ENCODE data around the gene TSPO2.

Gene TSPO2

DNA sequence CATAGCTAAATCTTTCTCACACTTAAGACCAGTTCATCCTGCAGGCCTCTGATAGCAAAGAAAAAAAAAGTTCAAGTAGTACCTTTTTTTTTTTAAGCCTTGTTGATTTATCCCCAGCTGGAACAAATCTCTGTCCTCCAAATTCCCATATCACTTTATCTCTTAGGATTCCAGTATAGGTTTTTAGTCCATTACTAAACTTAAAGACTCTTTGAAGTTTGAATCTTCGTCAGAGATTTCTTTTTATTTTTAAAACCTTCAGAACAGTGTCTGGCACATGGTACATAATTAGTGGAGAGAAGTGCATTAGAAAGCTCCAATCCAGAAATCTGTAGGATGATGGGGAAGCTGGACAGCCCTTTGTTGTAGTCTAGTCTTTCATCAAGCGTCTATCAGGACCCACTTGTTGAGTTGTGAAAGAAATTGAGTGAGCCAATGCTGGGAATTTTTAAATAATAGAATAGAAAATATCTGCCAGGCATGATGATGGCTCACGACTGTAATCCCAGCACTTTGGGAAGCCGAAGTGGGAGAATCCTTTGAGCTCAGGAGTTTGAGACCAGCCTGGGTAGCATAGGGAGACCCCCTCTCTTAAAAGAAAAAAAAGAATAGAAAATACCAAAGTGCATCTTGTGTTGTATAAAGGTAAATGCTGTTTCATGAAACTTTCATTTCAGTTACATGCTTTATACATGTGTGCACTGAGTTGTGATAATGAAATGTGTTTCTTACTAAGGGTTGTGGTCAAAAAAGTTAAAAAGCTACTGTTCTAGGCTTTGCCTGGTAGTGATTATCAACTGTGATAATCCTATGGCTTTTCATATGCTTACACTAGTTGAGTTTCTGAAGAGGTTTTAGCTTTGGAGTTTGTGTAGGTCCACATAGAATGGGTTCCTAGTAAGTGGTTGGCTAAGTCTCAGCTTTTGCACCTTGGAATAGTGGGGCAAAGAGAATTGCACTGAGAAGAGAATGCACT is 33.7 kb downstream of the TSPO2 start:
- no peak for DNase-seq (ENCODE audit: low read depth)

DNA sequence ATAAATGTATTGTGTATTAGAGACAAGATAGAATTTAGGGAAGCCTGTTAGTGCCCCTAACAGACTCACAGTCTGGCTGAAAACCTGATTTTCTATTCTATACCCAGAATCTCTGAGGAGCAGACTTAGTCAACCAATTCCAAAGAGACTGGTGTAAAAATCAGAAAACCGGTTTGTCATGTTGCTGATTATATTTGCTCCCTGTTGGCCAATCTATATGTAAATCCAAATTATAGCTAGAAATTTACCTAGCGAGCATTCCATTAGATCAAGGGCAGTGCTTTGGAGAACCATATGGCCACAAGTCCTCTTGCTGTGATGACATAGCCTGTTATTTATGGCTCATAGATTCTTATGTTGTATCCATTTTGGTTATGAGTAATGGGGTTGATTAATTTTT is 35.3 kb downstream of the TSPO2 start:
- no peak for DNase-seq (ENCODE audit: low read depth)

DNA sequence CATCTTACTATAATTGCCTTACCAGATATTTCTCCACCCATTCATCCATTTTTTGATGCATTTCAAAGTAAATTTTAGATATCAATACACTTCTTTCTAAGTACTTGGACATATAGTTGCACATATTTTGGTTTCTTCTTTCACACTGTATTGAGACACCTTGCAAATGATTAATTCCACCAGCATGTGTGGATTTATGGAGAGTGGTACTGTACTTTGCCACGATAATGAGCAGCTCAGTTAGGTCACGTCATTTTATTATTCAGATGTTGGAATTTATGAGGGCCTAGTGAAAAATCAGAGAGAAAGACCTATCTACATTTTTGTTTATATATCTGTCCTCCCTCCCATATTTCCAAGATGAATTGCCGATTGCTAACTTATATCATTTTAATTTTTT is 35.8 kb downstream of the TSPO2 start:
- DNase-seq (ENCODE audit: low read depth): no peak

DNA sequence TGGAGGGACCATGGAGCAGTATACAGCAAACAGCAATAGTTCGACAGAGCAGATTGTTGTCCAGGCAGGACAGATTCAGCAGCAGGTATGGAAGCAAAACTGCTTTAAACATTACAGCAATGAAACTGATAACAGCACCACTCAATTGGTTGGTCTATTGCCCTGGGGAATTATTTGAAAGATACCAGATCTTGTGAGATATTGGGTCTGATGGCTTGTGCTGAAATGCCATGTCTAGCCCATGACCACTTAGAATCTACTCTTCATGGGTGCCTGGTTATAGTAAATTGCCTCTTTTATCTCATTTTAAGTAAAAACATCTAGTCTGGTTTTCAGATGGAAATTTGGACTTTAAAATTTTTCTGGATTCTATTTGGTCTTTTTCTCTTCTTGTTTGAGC is 36.8 kb downstream of the TSPO2 start:
- DNase-seq (ENCODE audit: low read depth): no peak

DNA sequence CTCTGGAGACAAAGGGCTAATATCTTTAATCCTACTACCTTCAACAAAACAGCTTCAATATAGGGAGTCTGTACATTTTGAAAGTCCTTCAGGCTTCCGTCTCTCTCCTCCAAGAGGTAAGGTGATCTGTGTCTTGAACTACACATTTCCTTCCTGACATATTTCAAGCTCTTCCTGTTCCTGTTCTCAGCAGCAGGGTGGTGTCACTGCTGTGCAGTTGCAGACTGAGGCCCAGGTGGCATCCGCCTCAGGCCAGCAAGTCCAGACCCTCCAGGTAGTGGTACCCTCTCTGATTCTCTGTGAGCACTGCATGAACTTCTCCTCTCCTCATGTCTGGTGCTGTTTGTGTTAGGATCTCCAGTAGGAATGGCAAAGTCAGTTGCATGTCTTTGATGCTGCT is 38.4 kb downstream of the TSPO2 start:
- no peak for DNase-seq (ENCODE audit: low read depth)

DNA sequence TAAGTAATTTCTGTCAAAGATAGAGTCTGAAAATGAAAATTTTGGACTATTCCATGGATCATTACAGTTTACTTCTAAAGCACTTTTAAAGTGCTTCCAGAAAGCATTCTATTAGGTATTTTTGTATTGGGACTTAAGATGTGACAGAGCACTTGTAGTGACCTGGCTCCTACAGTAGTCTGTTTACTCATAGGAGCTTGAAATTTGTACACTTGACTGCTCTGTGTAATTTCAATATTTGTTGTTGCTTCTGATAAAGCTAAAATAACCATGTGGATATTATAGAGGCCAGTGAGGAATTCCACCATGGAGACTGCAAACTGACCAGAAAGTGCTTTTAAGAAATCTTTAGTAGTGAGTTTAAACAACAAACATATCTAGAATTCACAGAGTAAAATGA is 40.8 kb downstream of the TSPO2 start:
- no peak for DNase-seq (ENCODE audit: low read depth)

DNA sequence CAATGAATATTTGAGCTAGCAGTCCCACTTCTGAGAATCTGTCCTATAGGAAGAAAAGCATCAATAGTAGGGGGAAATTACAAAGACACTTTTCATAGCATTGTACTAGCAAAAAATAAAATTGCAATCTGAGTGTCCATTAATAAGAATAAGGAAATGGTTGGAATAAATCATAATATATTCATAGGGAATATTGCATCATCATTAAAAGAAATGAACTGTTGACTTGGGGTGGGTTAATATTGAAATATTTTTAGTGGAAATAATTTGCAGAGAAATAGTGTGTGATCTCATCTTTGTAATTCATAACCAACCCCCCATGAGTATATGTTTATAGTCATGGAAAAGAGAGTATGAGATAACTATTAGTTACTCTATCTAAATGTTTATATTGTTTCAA is 42.9 kb downstream of the TSPO2 start:
- DNase-seq (ENCODE audit: low read depth): no peak

DNA sequence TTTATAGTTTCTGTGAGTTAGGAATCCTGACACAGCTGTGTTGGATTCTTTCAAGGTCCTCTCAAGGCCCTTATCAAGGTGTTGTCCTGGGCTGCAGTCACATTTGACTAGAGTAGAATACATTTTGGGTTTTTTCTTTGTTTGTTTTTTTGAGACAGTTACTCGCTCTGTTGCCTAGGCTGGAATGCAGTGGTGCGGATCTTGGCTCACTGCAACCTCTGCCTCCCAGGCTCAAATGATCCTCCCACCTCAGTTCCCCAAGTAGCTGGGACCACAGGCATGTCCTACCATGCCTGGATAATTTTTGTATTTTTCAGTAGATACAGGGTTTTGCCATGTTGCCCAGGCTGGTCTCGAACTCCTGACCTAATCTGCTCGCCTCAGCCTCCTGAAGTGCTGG is 46.2 kb downstream of the TSPO2 start:
- DNase-seq (ENCODE audit: low read depth): no peak

DNA sequence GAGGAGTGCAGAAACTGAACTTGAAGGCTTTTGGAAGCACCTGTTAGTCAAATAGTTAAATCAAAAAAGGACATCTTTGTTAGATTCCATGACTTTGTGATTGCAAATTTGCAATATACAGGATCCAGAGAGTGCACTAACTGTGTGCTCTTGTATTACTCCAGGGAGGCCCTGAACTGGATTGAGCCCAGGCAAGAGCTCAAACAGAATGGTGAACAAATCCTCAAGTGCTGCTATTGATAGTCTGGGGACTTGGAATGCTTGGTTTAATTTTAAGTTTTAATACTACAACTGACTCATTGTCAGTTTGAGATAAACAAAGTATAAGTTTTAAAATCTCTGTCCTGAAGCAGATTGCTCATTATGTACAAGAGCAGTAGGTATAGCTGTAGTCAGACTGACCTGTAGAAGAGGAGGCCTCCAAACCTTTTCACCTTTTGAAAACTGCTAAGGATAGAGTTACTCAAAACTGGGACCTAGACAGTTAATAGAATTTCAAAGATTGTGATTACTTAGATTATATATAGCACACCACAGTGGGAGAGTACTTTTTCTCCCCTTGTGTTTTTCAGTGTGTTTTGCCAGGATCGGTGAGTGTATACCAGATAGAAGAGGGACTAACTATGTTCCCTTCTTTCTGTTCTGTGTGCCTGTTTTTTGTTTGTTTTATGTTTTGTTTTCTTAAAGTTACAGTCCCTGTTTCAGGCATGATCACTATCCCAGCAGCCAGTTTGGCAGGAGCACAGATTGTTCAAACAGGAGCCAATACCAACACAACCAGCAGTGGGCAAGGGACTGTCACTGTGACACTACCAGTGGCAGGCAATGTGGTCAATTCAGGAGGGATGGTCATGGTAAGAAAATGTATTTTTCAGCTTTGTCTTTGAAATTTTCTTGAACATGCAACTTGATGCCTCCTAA is 48.8 kb downstream of the TSPO2 start:
- no peak for DNase-seq (ENCODE audit: low read depth)

DNA sequence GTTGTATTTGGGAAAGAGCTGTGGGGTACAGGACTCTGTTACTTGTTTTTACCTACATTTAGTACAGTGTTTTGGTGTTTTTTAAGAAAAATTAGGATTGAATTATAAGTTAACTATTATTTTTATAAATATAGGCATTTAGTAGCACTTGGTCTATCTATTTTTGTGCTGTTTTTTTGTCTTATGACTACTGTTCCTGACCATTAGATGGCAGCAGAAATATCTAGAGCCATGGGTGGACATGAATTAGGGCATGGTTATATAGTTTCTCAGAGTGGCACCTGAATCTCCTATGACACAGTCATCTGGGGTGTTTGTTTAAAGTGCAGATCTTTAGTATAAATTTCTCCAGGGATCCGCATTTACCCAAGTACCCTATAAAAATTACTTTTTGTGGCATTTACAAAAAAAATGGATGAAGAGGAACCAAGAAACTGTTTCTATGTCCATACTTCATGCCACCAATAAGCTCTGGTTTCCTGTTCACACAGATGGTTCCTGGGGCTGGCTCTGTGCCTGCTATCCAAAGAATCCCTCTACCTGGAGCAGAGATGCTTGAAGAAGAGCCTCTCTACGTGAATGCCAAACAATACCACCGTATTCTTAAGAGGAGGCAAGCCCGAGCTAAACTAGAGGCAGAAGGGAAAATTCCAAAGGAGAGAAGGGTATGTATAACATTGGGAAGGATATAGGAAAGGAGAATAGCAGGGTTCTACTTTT is 50.3 kb downstream of the TSPO2 start:
- no peak for DNase-seq (ENCODE audit: low read depth)

DNA sequence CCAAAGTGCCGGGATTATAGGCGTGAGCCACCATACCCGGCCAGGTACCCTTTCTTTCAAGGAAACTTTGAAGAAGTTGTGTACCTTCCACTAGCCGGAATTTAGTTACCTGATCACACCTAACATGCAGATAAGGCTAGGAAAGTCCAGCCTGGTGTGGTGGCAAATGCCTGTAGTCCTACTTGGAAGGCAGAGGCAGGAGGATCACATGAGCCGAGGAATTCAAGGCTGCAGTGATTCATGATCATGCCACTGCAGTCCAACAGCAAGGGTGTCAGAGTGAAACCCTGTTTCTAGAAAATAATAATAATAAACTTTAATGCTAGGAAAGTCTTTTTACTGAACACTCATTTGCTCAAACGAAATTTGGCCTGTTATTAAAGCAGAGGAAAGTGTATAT is 51.5 kb downstream of the TSPO2 start:
- DNase-seq (ENCODE audit: low read depth): no peak

Measured in activated T-helper 1 cell treated with Interleukin-2 at 50 U/mL for 16 hours (primary cell).